Fibroblast of skin of left biceps (primary cell): ENCODE results near the gene NSD2.

Experiments
- DNase-seq, 2 experiments: peaks; one replicate each; pipeline ENCODE4 v3.0.0-alpha.2; 2013; ENCODE audit warnings: low read depth in 2 of 2

Gene NSD2

GRCh38 chr4:1945124-1945895, 74.1 kb downstream of the NSD2 start:
- no peak for DNase-seq

GRCh38 chr4:1945912-1946311, 74.7 kb downstream of the NSD2 start:
- no peak for DNase-seq

- no peak for DNase-seq
Observed at GRCh38 chr4:1948232-1948631, 77.0 kb downstream of the NSD2 start.

- no peak for DNase-seq
Observed at GRCh38 chr4:1948892-1949436, 77.8 kb downstream of the NSD2 start.

GRCh38 chr4:1950369-1950768, 79.2 kb downstream of the NSD2 start:
- DNase-seq: no peak

- no peak for DNase-seq
Observed at GRCh38 chr4:1952058-1952700, 81.0 kb downstream of the NSD2 start.

- no peak for DNase-seq
Observed at GRCh38 chr4:1952719-1953118, 81.5 kb downstream of the NSD2 start.

- DNase-seq: no peak
Observed at GRCh38 chr4:1953335-1953734, 82.1 kb downstream of the NSD2 start.

- DNase-seq: no peak
Observed at GRCh38 chr4:1956631-1957030, 85.4 kb downstream of the NSD2 start.

- no peak for DNase-seq
Observed at GRCh38 chr4:1958276-1959103, 87.3 kb downstream of the NSD2 start.

GRCh38 chr4:1959104-1959384, 87.9 kb downstream of the NSD2 start:
- DNase-seq: no peak

- DNase-seq: no peak
Observed at GRCh38 chr4:1960170-1960825, 89.1 kb downstream of the NSD2 start.

- no peak for DNase-seq
Observed at GRCh38 chr4:1961038-1961437, 89.8 kb downstream of the NSD2 start.

- DNase-seq: no peak
Observed at GRCh38 chr4:1961563-1961962, 90.4 kb downstream of the NSD2 start.

- no peak for DNase-seq
Observed at GRCh38 chr4:1962980-1963379, 91.8 kb downstream of the NSD2 start.

GRCh38 chr4:1964443-1964842, 93.2 kb downstream of the NSD2 start:
- DNase-seq: no peak

- DNase-seq: no peak
Observed at GRCh38 chr4:1964971-1965370, 93.8 kb downstream of the NSD2 start.

GRCh38 chr4:1967512-1968149, 96.4 kb downstream of the NSD2 start:
- no peak for DNase-seq

- DNase-seq: no peak
Observed at GRCh38 chr4:1968686-1969295, 97.6 kb downstream of the NSD2 start.

GRCh38 chr4:1969928-1970723, 98.9 kb downstream of the NSD2 start:
- no peak for DNase-seq
